Activated CD4-positive, alpha-beta memory T cell treated with anti-CD3 and anti-CD28 coated beads for 36 hours (primary cell): ENCODE results near the gene DTNBP1. TPM values are rescaled to one million over a fixed set of nuclear protein-coding genes. Genes with fewer than 3 reads are reported as not detected.

Source experiments
- CTCF ChIA-PET: fragments of 350-600 bp; sonication (Branson Sonifier 250); formaldehyde crosslinking; loops from one replicate; lab custom pipeline; 2021; ENCODE audit warnings: antibody characterized with exemption, inconsistent platforms; lab: Charles Lee
- POLR2A ChIA-PET: fragments of 350-600 bp; sonication (Branson Sonifier 250); formaldehyde crosslinking; loops from one replicate; lab custom pipeline; 2021; ENCODE audit warnings: antibody characterized with exemption; lab: Charles Lee
- DNase-seq: peaks from one replicate; pipeline ENCODE4 v3.0.0-alpha.2; 2020
- H3K27ac Mint-ChIP-seq: one replicate; pipeline ENCODE4 v1.8.0; 2021; ENCODE audit warnings: mixed read lengths
- H3K27me3 Mint-ChIP-seq: one replicate; pipeline ENCODE4 v1.8.0; 2021; ENCODE audit warnings: mixed read lengths
- H3K36me3 Mint-ChIP-seq: one replicate; pipeline ENCODE4 v1.8.0; 2021; ENCODE audit warnings: mixed read lengths
- H3K4me1 Mint-ChIP-seq: one replicate; pipeline ENCODE4 v1.8.0; 2021; ENCODE audit warnings: low read depth, mixed read lengths
- H3K4me3 Mint-ChIP-seq: one replicate; pipeline ENCODE4 v1.8.0; 2021; ENCODE audit warnings: mild to moderate bottlenecking, mixed read lengths
- H3K9me3 Mint-ChIP-seq: one replicate; pipeline ENCODE4 v1.8.0; 2021; ENCODE audit warnings: mixed read lengths
- intact Hi-C: fragments of 100-400 bp; cut with micrococcal nuclease; formaldehyde crosslinking; loops from one replicate; pipeline ENCODE4 v1.15.1; 2023
- total RNA-seq, 2 experiments: library from RNA; stranded (reverse); gene quantifications; one replicate each; pipeline ENCODE4 v1.2.3, GENCODE V29; 2021

DTNBP1 gene
- total RNA-seq, 2 experiments from 2014 or later: 22.9 to 24.3 TPM

GRCh38 chr6:15485936-15486335 lies 176.9 kb downstream of the DTNBP1 start:
- Mint-ChIP-seq H3K9me3 (no peaks in the 10 kb centered on the region), H3K4me3 (no peak overlapping the region), H3K27me3 (no peaks in the 10 kb centered on the region), H3K36me3 (peaks cover 27% of the 10 kb centered on the region), H3K27ac (peak overlapping the region; percentile 38), H3K4me1 (peaks cover 42% of the 10 kb centered on the region)
- POLR2A ChIA-PET: interaction anchor here (0.6 to 0.7 kb wide), 2 partner anchors 238 to 609 kb away, joined by 3 read pairs; no protein-coding TSS in a partner anchor
- intact Hi-C loops: loop anchor here (10.0 kb wide), 1 partner anchor 611 kb away; no protein-coding TSS in a partner anchor
- CTCF ChIA-PET: no interaction called here
- DNase-seq: no peak

DNA sequence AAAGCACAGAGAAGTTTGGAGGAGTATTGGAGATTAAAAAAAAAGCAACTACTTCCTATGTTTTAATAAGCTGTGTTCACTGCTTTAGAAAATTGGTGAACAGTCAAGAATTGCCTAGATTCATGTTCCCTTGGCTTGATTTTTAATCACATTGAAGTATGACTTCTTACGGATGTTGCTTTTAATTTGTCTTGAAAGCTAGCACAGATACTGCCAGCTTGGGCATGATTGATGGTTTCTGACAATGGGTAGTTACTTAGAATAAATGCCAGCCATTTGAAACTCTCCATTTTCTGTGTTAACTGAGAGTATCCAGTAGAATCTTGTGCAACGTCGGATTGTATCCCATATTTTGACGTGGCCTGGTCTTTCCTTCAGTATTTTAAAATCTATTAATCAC lies 178.0 kb downstream of the DTNBP1 start:
- intact Hi-C loops: loop anchor here (10.0 kb wide), 1 partner anchor 610 kb away; no protein-coding TSS in a partner anchor
- Mint-ChIP-seq H3K4me1 (peaks cover 38% of the 10 kb centered on the region), H3K27ac (no peak overlapping the region), H3K4me3 (no peak overlapping the region), H3K27me3 (no peaks in the 10 kb centered on the region), H3K36me3 (peaks cover 28% of the 10 kb centered on the region), H3K9me3 (no peaks in the 10 kb centered on the region)
- POLR2A ChIA-PET: no interaction called here
- DNase-seq: no peak
- CTCF ChIA-PET: no interaction called here

DNA sequence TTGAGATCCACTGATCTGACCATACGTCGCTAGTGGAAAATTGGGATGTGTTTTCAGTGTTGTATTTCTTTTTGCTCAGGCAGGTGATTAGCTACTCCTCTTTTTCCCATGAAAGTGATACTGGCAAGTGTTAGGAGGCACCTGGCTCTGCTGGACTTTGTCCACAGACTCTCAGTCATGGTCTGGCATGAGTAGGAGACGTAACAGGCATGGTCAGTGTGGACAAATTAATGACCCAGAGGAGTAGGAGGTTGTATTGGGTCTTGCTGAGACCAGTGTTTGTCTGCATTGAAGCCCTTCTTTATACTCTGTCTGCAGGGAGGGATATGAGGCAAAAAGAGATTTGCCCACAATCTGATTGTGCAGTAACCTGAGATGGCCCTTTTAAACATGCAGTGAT lies 178.7 kb downstream of the DTNBP1 start:
- no peak for DNase-seq
- Mint-ChIP-seq H3K4me3 (no peak overlapping the region), H3K27me3 (no peaks in the 10 kb centered on the region), H3K9me3 (no peaks in the 10 kb centered on the region), H3K27ac (peak overlapping the region; percentile 44), H3K4me1 (peaks cover 34% of the 10 kb centered on the region), H3K36me3 (peaks cover 25% of the 10 kb centered on the region)
- POLR2A ChIA-PET: no interaction called here
- CTCF ChIA-PET: no interaction called here
- intact Hi-C loops: loop anchor here (10.0 kb wide), 1 partner anchor 609 kb away; no protein-coding TSS in a partner anchor

GRCh38 chr6:15483060-15483459 lies 179.8 kb downstream of the DTNBP1 start:
- DNase-seq: no peak
- Mint-ChIP-seq H3K4me1 (peaks cover 36% of the 10 kb centered on the region), H3K27ac (no peak overlapping the region), H3K27me3 (no peaks in the 10 kb centered on the region), H3K4me3 (no peak overlapping the region), H3K36me3 (peaks cover 18% of the 10 kb centered on the region), H3K9me3 (no peaks in the 10 kb centered on the region)
- ChIA-PET POLR2A (no interaction called here), CTCF (no interaction called here)
- intact Hi-C loops: loop anchor here (10.0 kb wide), 1 partner anchor 608 kb away; no protein-coding TSS in a partner anchor

DNA sequence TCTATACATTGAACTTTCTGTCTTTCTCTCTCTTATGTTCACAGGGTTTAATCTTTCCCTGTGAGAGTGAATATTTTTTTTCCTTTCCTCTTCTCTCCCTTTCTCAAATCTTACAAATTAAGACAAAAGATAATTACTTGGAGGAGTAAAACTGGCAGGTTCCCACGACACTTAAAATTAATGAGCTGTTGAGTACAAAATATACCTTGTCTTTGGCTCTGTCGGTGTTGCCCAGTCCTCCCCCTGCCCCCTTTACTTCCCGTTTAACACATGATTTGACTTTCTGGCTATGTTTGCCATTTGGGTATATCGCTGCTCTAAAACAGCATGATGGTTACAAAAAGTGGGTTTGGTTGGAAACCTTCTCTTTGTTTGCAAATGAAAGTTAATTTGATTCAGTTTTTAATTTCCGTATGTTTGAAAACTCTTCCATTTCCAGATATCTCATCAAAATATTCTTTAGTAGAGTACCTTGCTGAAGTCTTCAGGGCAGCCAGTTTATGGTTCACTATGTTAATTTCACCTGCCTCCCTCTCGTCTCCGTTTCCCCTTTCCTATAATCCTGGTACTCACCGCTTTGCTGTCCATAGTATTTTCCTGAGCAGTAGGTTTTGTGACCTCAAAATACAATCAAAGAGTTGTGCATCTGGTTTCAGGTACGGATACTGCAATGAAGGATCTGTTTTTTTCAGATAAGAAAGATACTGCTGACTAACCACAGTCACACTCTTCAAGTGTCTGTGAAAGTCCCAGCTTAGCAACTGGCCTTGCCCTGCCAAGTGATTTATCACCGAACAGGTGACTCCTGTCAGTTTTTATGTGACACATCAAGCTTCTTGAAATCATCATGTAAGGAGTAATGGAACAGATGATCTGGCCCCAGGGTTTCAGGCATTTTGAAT lies 181.2 kb downstream of the DTNBP1 start:
- Mint-ChIP-seq H3K27ac (peak overlapping the region; percentile 69), H3K9me3 (no peaks in the 10 kb centered on the region), H3K4me1 (peaks cover 48% of the 10 kb centered on the region), H3K4me3 (no peak overlapping the region), H3K27me3 (no peaks in the 10 kb centered on the region), H3K36me3 (peaks cover 15% of the 10 kb centered on the region)
- ChIA-PET POLR2A (no interaction called here), CTCF (interaction anchor here (1.0 kb wide), 1 partner anchor 11 kb away, joined by 4 read pairs; no protein-coding TSS in a partner anchor)
- DNase-seq: peak; percentile 54
- intact Hi-C loops: loop anchor here (10.0 kb wide), 1 partner anchor 607 kb away; no protein-coding TSS in a partner anchor

GRCh38 chr6:15480525-15480924 lies 182.3 kb downstream of the DTNBP1 start:
- ChIA-PET POLR2A (no interaction called here), CTCF (interaction anchor here (1.0 to 1.3 kb wide), 2 partner anchors 10 to 143 kb away, joined by 3 read pairs; no protein-coding TSS in a partner anchor)
- no peaks in the 10 kb centered on the region for H3K27me3 Mint-ChIP-seq
- intact Hi-C loops: loop anchor here (10.0 kb wide), 1 partner anchor 606 kb away; no protein-coding TSS in a partner anchor
- no peak overlapping the region for H3K27ac Mint-ChIP-seq
- no peak for DNase-seq
- peaks cover 16% of the 10 kb centered on the region for H3K36me3 Mint-ChIP-seq
- H3K9me3 Mint-ChIP-seq: no peaks in the 10 kb centered on the region
- H3K4me1 Mint-ChIP-seq: peaks cover 50% of the 10 kb centered on the region
- no peak overlapping the region for H3K4me3 Mint-ChIP-seq

- Mint-ChIP-seq H3K27ac (no peak overlapping the region), H3K4me3 (no peak overlapping the region), H3K9me3 (no peaks in the 10 kb centered on the region), H3K36me3 (peaks cover 24% of the 10 kb centered on the region), H3K27me3 (no peaks in the 10 kb centered on the region), H3K4me1 (peaks cover 55% of the 10 kb centered on the region)
- DNase-seq: no peak
- ChIA-PET CTCF (interaction anchor here (1.0 to 1.3 kb wide), 2 partner anchors 11 to 144 kb away, joined by 3 read pairs; no protein-coding TSS in a partner anchor), POLR2A (no interaction called here)
- intact Hi-C loops: loop anchor here (10.0 kb wide), 1 partner anchor 605 kb away; no protein-coding TSS in a partner anchor
Observed at GRCh38 chr6:15479761-15480160, 183.1 kb downstream of the DTNBP1 start.

DNA sequence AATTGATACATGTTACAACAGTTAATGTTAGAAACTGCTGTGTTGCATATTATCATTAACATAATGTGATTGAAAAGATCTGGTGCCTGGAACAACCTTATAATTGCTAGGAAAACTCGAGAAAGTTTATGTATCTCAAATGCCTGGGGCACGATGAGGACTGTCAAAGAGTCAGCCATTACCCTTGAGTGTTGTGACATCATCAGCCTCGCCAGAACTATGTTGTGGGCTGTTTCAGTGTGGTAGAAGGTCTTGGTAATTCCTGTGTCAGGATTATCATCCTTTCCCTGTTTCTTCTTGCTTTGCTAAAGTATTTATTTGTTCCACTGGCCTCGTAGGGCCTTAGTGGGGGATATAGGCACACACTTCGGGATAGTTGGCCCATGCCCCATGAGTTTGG lies 185.1 kb downstream of the DTNBP1 start:
- intact Hi-C loops: no loop called here
- Mint-ChIP-seq H3K4me1 (peaks cover 49% of the 10 kb centered on the region), H3K36me3 (peaks cover 43% of the 10 kb centered on the region), H3K27ac (no peak overlapping the region), H3K4me3 (no peak overlapping the region), H3K27me3 (no peaks in the 10 kb centered on the region), H3K9me3 (no peaks in the 10 kb centered on the region)
- DNase-seq: no peak
- ChIA-PET POLR2A (no interaction called here), CTCF (no interaction called here)

GRCh38 chr6:15476631-15477380 lies 186.0 kb downstream of the DTNBP1 start:
- H3K27me3 Mint-ChIP-seq: no peaks in the 10 kb centered on the region
- intact Hi-C loops: no loop called here
- H3K4me1 Mint-ChIP-seq: peaks cover 43% of the 10 kb centered on the region
- H3K9me3 Mint-ChIP-seq: no peaks in the 10 kb centered on the region
- DNase-seq: no peak
- CTCF ChIA-PET: no interaction called here
- no peak overlapping the region for H3K27ac Mint-ChIP-seq
- H3K36me3 Mint-ChIP-seq: peaks cover 50% of the 10 kb centered on the region
- POLR2A ChIA-PET: no interaction called here
- H3K4me3 Mint-ChIP-seq: no peak overlapping the region

- peaks cover 33% of the 10 kb centered on the region for H3K4me1 Mint-ChIP-seq
- no peaks in the 10 kb centered on the region for H3K27me3 Mint-ChIP-seq
- no peaks in the 10 kb centered on the region for H3K9me3 Mint-ChIP-seq
- CTCF ChIA-PET: interaction anchor here (0.6 to 0.8 kb wide), 2 partner anchors 12 to 770 kb away, joined by 3 read pairs; no protein-coding TSS in a partner anchor
- POLR2A ChIA-PET: no interaction called here
- no peak for DNase-seq
- H3K27ac Mint-ChIP-seq: peak overlapping the region; percentile 25
- intact Hi-C loops: no loop called here
- no peak overlapping the region for H3K4me3 Mint-ChIP-seq
- H3K36me3 Mint-ChIP-seq: peaks cover 50% of the 10 kb centered on the region
Observed at GRCh38 chr6:15475872-15476271, 187.0 kb downstream of the DTNBP1 start.

GRCh38 chr6:15475261-15475660 lies 187.6 kb downstream of the DTNBP1 start:
- Mint-ChIP-seq H3K4me1 (peaks cover 31% of the 10 kb centered on the region), H3K4me3 (no peak overlapping the region), H3K27ac (peak overlapping the region; percentile 25), H3K36me3 (peaks cover 50% of the 10 kb centered on the region), H3K27me3 (no peaks in the 10 kb centered on the region), H3K9me3 (no peaks in the 10 kb centered on the region)
- ChIA-PET CTCF (interaction anchor here (0.8 kb wide), 1 partner anchor 12 kb away, joined by 3 read pairs; no protein-coding TSS in a partner anchor), POLR2A (no interaction called here)
- no peak for DNase-seq
- intact Hi-C loops: no loop called here
